GM12878 (cell line): ENCODE results near the gene LDLRAD4.

Experiments
- BACH1 ChIP-seq: fragments of 450-650 bp; IDR thresholded peaks from 2 replicates; pipeline ENCODE4 v1.6.1; 2017; ENCODE audit warnings: mild to moderate bottlenecking, borderline replicate concordance
- CREM ChIP-seq: IDR thresholded peaks from 2 replicates; pipeline ENCODE4 v1.6.1; 2014; ENCODE audit warnings: antibody characterized with exemption, low read depth
- CTCF ChIP-seq, 3 experiments: IDR thresholded peaks in 2 of 3; conservative IDR thresholded peaks in 1 of 3; 2 replicates each; pipeline ENCODE4 v1.5.1; 2011; ENCODE audit warnings: low read depth in 3 of 3, low read length in 3 of 3, mild to moderate bottlenecking in 3 of 3, control low read depth in 2 of 3, moderate library complexity in 2 of 3, inconsistent platforms in 1 of 3, mixed read lengths in 1 of 3; ENCODE audit not compliant: control insufficient read depth in 2 of 3, insufficient read depth in 1 of 3; ENCODE audit errors: extremely low read depth in 1 of 3
- FOXM1 ChIP-seq: IDR thresholded peaks from 2 replicates; pipeline ENCODE4 v1.6.1; 2012; ENCODE audit warnings: low read depth, mild to moderate bottlenecking, inconsistent platforms, low read length, moderate library complexity
- KDM1A ChIP-seq: fragments of 200-600 bp; sonication (generic); IDR thresholded peaks from 2 replicates; pipeline ENCODE4 v1.6.1; 2016; ENCODE audit warnings: borderline replicate concordance
- POLR2AphosphoS5 ChIP-seq: IDR thresholded peaks from 2 replicates; pipeline ENCODE4 v1.6.1; 2011; ENCODE audit warnings: mild to moderate bottlenecking, low read length, inconsistent platforms
- RAD21 ChIP-seq: IDR thresholded peaks from 2 replicates; pipeline ENCODE4 v1.6.1; 2011; ENCODE audit warnings: mild to moderate bottlenecking, low read depth, low read length, moderate library complexity; ENCODE audit not compliant: insufficient read depth
- RAD51 ChIP-seq: fragments of 450-650 bp; IDR thresholded peaks from 2 replicates; pipeline ENCODE4 v1.6.1; 2016; ENCODE audit warnings: moderate library complexity, mild to moderate bottlenecking, inconsistent platforms
- SP1 ChIP-seq: IDR thresholded peaks from one replicate; pipeline ENCODE4 v1.6.1; 2011; ENCODE audit warnings: low read depth, low read length
- TCF7 ChIP-seq: IDR thresholded peaks from 2 replicates; pipeline ENCODE4 v1.6.1; 2014; ENCODE audit warnings: antibody characterized with exemption, borderline replicate concordance
- ZNF274 ChIP-seq: IDR thresholded peaks from one replicate; pipeline ENCODE4 v1.8.0; 2011; ENCODE audit not compliant: insufficient read length, insufficient read depth

- TF ChIP-seq KDM1A (no peak), TCF7 (no peak), POLR2AphosphoS5 (no peak), CTCF (IDR thresholded peaks at IDR 0.05 in 2 of 3, conservative IDR thresholded peaks at IDR 0.05 in 1 of 3; ENCODE audit: control insufficient read depth in 2 of 3, extremely low read depth in 1 of 3, insufficient read depth in 1 of 3, low read depth in 3 of 3, low read length in 3 of 3) (no peak), CREM (no peak), RAD51 (no peak), RAD21 (no peak), ZNF274 (no peak), BACH1 (no peak), FOXM1 (no peak), SP1 (no peak)
These were observed 282.4 kb downstream of the LDLRAD4 start for GRCh38 chr18:13500869-13501542.
